H9 (cell line): ENCODE results near the gene MED13L. TPM values are rescaled to one million over a fixed set of nuclear protein-coding genes. Genes with fewer than 3 reads are reported as not detected.

ENCODE experiments used
- DNase-seq: peaks from one replicate; pipeline ENCODE4 v3.0.0-alpha.2; 2017
- H2AFZ ChIP-seq: one replicate; pipeline ENCODE4 v1.6.1; 2013; ENCODE audit warnings: mild to moderate bottlenecking, low read length, control low read depth, moderate library complexity
- H2AK5ac ChIP-seq: 2 replicates; pipeline ENCODE4 v1.6.1; 2013; ENCODE audit warnings: low read length, control low read depth, mixed read lengths; ENCODE audit not compliant: insufficient read length
- H2BK120ac ChIP-seq: one replicate; pipeline ENCODE4 v1.6.1; 2013; ENCODE audit warnings: low read depth, mild to moderate bottlenecking, low read length, control low read depth, inconsistent platforms; ENCODE audit not compliant: poor library complexity, severe bottlenecking
- H2BK12ac ChIP-seq: 2 replicates; pipeline ENCODE4 v1.6.1; 2013; ENCODE audit warnings: low read length, control low read depth, mixed read lengths, low read depth; ENCODE audit not compliant: insufficient read length
- H2BK15ac ChIP-seq: 2 replicates; pipeline ENCODE4 v1.6.1; 2013; ENCODE audit warnings: low read depth, low read length, control low read depth
- H2BK20ac ChIP-seq: one replicate; pipeline ENCODE4 v1.6.1; 2013; ENCODE audit warnings: low read depth, mild to moderate bottlenecking, low read length, control low read depth, inconsistent platforms; ENCODE audit not compliant: poor library complexity, severe bottlenecking
- H2BK5ac ChIP-seq: 2 replicates; pipeline ENCODE4 v1.6.1; 2013; ENCODE audit warnings: low read length, control low read depth, mixed read lengths; ENCODE audit not compliant: insufficient read length
- H3K14ac ChIP-seq: 2 replicates; pipeline ENCODE4 v1.6.1; 2013; ENCODE audit warnings: low read length, control low read depth; ENCODE audit not compliant: insufficient read depth
- H3K18ac ChIP-seq: 2 replicates; pipeline ENCODE4 v1.6.1; 2013; ENCODE audit warnings: low read depth, mild to moderate bottlenecking, mixed read lengths, low read length, control low read depth; ENCODE audit not compliant: insufficient read length
- H3K23ac ChIP-seq: 2 replicates; pipeline ENCODE4 v1.6.1; 2013; ENCODE audit warnings: low read length, control low read depth, mixed read lengths, low read depth; ENCODE audit not compliant: insufficient read length
- H3K23me2 ChIP-seq: 2 replicates; pipeline ENCODE4 v1.6.1; 2013; ENCODE audit warnings: low read depth, mild to moderate bottlenecking, mixed read lengths, low read length, control low read depth; ENCODE audit not compliant: insufficient read length, poor library complexity, severe bottlenecking
- H3K27ac ChIP-seq: 2 replicates; pipeline ENCODE4 v1.5.1; 2013; ENCODE audit warnings: low read length, control low read depth, mixed read lengths, low read depth; ENCODE audit not compliant: insufficient read length
- H3K27me3 ChIP-seq: 2 replicates; pipeline ENCODE4 v1.6.1; 2013; ENCODE audit warnings: low read length, control low read depth, inconsistent platforms; ENCODE audit not compliant: insufficient read depth
- H3K4ac ChIP-seq: 2 replicates; pipeline ENCODE4 v1.6.1; 2013; ENCODE audit warnings: low read depth, mild to moderate bottlenecking, control low read depth, inconsistent platforms, low read length, moderate library complexity
- H3K4me1 ChIP-seq: 2 replicates; pipeline ENCODE4 v1.6.1; 2013; ENCODE audit warnings: low read length, control low read depth, inconsistent platforms; ENCODE audit not compliant: insufficient read depth
- H3K4me2 ChIP-seq: 2 replicates; pipeline ENCODE4 v1.6.1; 2013; ENCODE audit warnings: low read length, control low read depth, mixed read lengths; ENCODE audit not compliant: insufficient read length, insufficient read depth
- H3K56ac ChIP-seq: 2 replicates; pipeline ENCODE4 v1.6.1; 2013; ENCODE audit warnings: low read depth, mild to moderate bottlenecking, mixed read lengths, low read length, control low read depth; ENCODE audit not compliant: insufficient read length
- H3K79me1 ChIP-seq: 2 replicates; pipeline ENCODE4 v1.6.1; 2013; ENCODE audit warnings: low read depth, mild to moderate bottlenecking, moderate library complexity, low read length, control low read depth, inconsistent platforms; ENCODE audit not compliant: insufficient read depth, poor library complexity, severe bottlenecking
- H3K79me2 ChIP-seq: 2 replicates; pipeline ENCODE4 v1.6.1; 2013; ENCODE audit warnings: low read length, control low read depth, inconsistent platforms; ENCODE audit not compliant: insufficient read depth
- H3K9ac ChIP-seq: 2 replicates; pipeline ENCODE4 v1.6.1; 2013; ENCODE audit warnings: low read length, control low read depth, mixed read lengths; ENCODE audit not compliant: insufficient read length; ENCODE audit errors: extremely low read depth
- H3K9me3 ChIP-seq: one replicate; pipeline ENCODE4 v1.6.1; 2013; ENCODE audit warnings: low read depth, low read length, inconsistent platforms; ENCODE audit not compliant: control insufficient read depth
- H3T11ph ChIP-seq: one replicate; pipeline ENCODE4 v1.6.1; 2013; ENCODE audit warnings: mild to moderate bottlenecking, low read length, control low read depth, inconsistent platforms
- H4K20me1 ChIP-seq: one replicate; pipeline ENCODE4 v1.6.1; 2013; ENCODE audit not compliant: control insufficient read depth, insufficient read length, insufficient read depth
- H4K5ac ChIP-seq: 2 replicates; pipeline ENCODE4 v1.6.1; 2013; ENCODE audit warnings: low read depth, mild to moderate bottlenecking, mixed read lengths, low read length, control low read depth; ENCODE audit not compliant: insufficient read length
- H4K8ac ChIP-seq: replicated peaks from 2 replicates; pipeline ENCODE4 v1.6.1; 2013; ENCODE audit warnings: low read length, control low read depth, mixed read lengths, low read depth; ENCODE audit not compliant: insufficient read length
- H4K91ac ChIP-seq: 2 replicates; pipeline ENCODE4 v1.6.1; 2013; ENCODE audit warnings: low read depth, mild to moderate bottlenecking, moderate library complexity, mixed read lengths, low read length, control low read depth; ENCODE audit not compliant: insufficient read length
- H3K27ac Mint-ChIP-seq, 3 experiments: 2 replicates in 2 of 3; 3 replicates in 1 of 3; pipeline ENCODE4 v1.8.0; 2020 to 2021; ENCODE audit warnings: mixed read lengths in 3 of 3, mild to moderate bottlenecking in 1 of 3, moderate library complexity in 1 of 3
- H3K27me3 Mint-ChIP-seq: 2 replicates; pipeline ENCODE4 v1.8.0; 2021; ENCODE audit warnings: low read depth, mild to moderate bottlenecking, moderate library complexity, mixed read lengths
- H3K36me3 Mint-ChIP-seq, 3 experiments: 2 replicates in 2 of 3; 3 replicates in 1 of 3; pipeline ENCODE4 v1.8.0; 2020 to 2021; ENCODE audit warnings: low read depth in 3 of 3, mixed read lengths in 3 of 3; ENCODE audit not compliant: insufficient read depth in 1 of 3
- H3K4me1 Mint-ChIP-seq, 2 experiments: 2 replicates each; pipeline ENCODE4 v1.8.0; 2020; ENCODE audit warnings: mixed read lengths in 2 of 2
- H3K4me3 Mint-ChIP-seq, 2 experiments: 2 replicates in 1 of 2; 3 replicates in 1 of 2; pipeline ENCODE4 v1.8.0; 2020 to 2021; ENCODE audit warnings: mild to moderate bottlenecking in 2 of 2, mixed read lengths in 2 of 2, moderate library complexity in 1 of 2
- H3K9me3 Mint-ChIP-seq, 2 experiments: 2 replicates in 1 of 2; 3 replicates in 1 of 2; pipeline ENCODE4 v1.8.0; 2020; ENCODE audit warnings: mild to moderate bottlenecking in 2 of 2, mixed read lengths in 2 of 2, moderate library complexity in 1 of 2
- WGBS: extraction: QIAGEN DNeasy Blood & Tissue Kit; methylation state at CpG from one replicate; pipeline ENCODE4 v1.1.7; 2013; ENCODE audit warnings: missing lambda C conversion rate, low lambda C conversion rate, mixed read lengths; ENCODE audit not compliant: insufficient read length; ENCODE audit errors: extremely low coverage; 5-methylcytosine and 5-hydroxymethylcytosine counted together
- total RNA-seq: library from RNA; stranded (reverse); gene quantifications from 2 replicates; pipeline ENCODE4 v1.2.1, GENCODE V29; 2021
- TF ChIP-seq, protein P1 (sequence below): fragments of 200-600 bp; sonication (generic); conservative IDR thresholded peaks from 3 replicates; pipeline ENCODE4 v1.8.0; 2021; ENCODE audit warnings: antibody characterized with exemption, mild to moderate bottlenecking

The MED13L gene
- total RNA-seq, 1 experiment from 2014 or later: 52.4 TPM

- Histone ChIP-seq H3K79me1 (no peaks in the 10 kb centered on the region), H3K4ac (no peak overlapping the region), H2BK20ac (no peak overlapping the region), H3T11ph (no peak overlapping the region), H3K14ac (no peak overlapping the region), H3K23me2 (no peaks in the 10 kb centered on the region), H3K4me2 (no peak overlapping the region), H4K5ac (no peak overlapping the region), H2BK5ac (no peak overlapping the region), H3K23ac (no peak overlapping the region), H2BK12ac (no peak overlapping the region), H4K8ac (no peak overlapping the region), H3K27ac (no peak overlapping the region), H3K9me3 (no peaks in the 10 kb centered on the region), H3K79me2 (no peaks in the 10 kb centered on the region), H4K91ac (no peak overlapping the region), H2AFZ (no peak overlapping the region), H2BK120ac (no peak overlapping the region), H3K9ac (no peak overlapping the region), H3K4me1 (no peaks in the 10 kb centered on the region), H2BK15ac (no peak overlapping the region), H3K56ac (no peak overlapping the region), H2AK5ac (no peak overlapping the region), H3K27me3 (no peaks in the 10 kb centered on the region), H4K20me1 (no peaks in the 10 kb centered on the region), H3K18ac (no peak overlapping the region)
- no peak overlapping the region for H3K27ac Mint-ChIP-seq
- TF ChIP-seq, protein P1, sequence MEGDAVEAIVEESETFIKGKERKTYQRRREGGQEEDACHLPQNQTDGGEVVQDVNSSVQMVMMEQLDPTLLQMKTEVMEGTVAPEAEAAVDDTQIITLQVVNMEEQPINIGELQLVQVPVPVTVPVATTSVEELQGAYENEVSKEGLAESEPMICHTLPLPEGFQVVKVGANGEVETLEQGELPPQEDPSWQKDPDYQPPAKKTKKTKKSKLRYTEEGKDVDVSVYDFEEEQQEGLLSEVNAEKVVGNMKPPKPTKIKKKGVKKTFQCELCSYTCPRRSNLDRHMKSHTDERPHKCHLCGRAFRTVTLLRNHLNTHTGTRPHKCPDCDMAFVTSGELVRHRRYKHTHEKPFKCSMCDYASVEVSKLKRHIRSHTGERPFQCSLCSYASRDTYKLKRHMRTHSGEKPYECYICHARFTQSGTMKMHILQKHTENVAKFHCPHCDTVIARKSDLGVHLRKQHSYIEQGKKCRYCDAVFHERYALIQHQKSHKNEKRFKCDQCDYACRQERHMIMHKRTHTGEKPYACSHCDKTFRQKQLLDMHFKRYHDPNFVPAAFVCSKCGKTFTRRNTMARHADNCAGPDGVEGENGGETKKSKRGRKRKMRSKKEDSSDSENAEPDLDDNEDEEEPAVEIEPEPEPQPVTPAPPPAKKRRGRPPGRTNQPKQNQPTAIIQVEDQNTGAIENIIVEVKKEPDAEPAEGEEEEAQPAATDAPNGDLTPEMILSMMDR: no peak
- no peak overlapping the region for H3K4me3 Mint-ChIP-seq
- DNase-seq: no peak
- WGBS: no CpG with 5 or more reads among the region's 4 CpGs
- peaks cover 5% of the 10 kb centered on the region for H3K27me3 Mint-ChIP-seq
- no peaks in the 10 kb centered on the region for H3K36me3 Mint-ChIP-seq
- H3K4me1 Mint-ChIP-seq: peaks cover 7 to 16% of the 10 kb centered on the region in 2 experiments
- peaks cover 0 to 4% of the 10 kb centered on the region in 2 experiments; a peak in 1 of 5 replicates for H3K9me3 Mint-ChIP-seq
Measured at GRCh38 chr12:116317139-116317538, 39.6 kb upstream of the MED13L start.
